NCI-H1105 treated with DMSO at 0.1 percent for 48 hours (cell line): ENCODE data around the gene TUBA3D.
"Not testable (repeated sequence)": the region's sequence is repeated elsewhere in the genome, so short reads cannot be mapped to it uniquely, and the experiment has no call there.

ENCODE experiments used
- DNase-seq: peaks from one replicate; lab custom pipeline; 2025; lab: John Stamatoyannopoulos, UW

TUBA3D gene

DNA sequence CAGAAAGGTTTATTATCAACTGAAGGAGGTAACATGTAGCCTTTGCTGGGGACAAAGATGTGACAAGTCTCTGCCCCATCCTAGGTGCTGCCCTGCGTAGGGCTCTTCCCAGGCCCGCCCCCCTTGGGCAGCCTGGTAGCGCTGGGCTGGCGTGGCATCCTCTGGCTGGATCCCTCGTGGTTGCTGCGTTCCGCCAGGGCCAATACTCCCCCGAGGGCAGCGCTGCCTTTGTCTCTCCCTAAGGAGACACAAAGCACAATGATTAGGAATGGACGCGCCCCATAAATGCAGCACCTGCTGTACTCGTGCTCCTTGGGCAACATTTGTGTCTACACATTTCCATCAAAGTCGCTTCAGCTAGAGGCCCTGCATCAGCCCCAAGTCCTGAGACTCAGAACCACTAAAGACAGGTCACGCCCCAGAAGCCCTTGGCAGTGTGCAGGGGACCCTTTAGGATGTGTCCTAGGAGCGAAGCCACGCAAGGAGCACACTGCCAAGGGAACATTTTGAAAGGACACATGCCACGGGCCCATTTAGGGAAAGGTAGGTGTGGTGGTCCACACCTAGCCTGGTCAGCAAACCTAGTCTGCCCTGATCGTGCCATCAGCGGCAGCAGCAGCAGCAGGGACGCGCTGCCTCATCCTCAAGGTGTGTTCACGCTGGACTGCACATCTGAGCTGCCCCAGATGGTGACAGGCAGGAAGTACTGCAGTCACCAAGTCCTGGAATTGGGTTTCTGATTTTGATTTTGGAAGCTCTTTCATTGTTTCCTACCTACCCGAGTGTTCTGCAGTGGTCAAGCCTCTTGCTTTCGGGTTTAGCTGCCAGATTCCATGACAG lies 8.3 kb downstream of the TUBA3D start:
- DNase-seq, result not testable (repeated sequence)

GRCh38 chr2:131484906-131485460 lies 9.1 kb downstream of the TUBA3D start:
- not testable (repeated sequence) for DNase-seq

GRCh38 chr2:131486201-131486902 lies 10.4 kb downstream of the TUBA3D start:
- DNase-seq, result not testable (repeated sequence)

DNA sequence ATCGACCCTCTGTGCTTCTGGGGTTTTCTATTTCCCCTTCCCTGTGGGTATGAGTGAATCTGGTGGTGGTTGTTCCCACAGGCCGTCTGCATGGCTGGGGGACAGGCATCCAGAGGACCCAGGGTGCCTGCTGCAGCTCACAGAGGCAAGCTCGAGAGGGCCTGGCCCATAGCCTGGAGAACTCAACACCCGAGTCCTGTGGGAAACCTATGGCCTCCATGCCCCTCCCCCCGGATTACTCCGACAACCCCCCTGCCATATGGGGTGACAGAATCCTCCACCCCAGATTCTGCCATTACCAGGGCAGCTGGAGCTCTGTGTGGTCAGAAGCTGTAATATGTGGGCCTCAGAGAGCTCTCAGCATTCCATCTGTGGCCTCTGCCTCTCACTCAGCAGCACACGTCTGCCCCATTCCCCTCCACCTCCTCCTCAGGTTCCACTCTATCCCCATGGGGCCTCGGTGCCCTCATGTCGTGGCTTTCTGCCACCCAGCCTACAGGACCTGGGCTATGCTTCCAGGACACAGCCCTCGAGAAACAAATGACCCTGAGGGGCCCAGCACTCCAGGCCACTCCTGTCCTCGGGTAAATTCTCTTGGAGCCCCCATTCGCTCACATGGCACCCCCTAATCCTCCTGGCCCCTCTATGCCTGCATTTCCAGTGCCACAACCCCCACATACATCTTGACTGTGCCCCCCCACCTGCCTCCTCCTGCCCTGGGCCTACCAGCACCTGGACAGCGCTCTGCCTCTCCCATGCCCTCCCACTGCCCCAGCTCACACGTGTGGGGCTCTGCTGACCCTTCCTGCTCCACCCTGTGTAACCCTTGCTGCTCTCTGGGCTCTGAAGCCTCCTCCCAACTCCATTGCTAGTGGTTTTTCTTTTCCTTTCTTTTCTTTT lies 12.6 kb downstream of the TUBA3D start:
- no peak for DNase-seq

DNA sequence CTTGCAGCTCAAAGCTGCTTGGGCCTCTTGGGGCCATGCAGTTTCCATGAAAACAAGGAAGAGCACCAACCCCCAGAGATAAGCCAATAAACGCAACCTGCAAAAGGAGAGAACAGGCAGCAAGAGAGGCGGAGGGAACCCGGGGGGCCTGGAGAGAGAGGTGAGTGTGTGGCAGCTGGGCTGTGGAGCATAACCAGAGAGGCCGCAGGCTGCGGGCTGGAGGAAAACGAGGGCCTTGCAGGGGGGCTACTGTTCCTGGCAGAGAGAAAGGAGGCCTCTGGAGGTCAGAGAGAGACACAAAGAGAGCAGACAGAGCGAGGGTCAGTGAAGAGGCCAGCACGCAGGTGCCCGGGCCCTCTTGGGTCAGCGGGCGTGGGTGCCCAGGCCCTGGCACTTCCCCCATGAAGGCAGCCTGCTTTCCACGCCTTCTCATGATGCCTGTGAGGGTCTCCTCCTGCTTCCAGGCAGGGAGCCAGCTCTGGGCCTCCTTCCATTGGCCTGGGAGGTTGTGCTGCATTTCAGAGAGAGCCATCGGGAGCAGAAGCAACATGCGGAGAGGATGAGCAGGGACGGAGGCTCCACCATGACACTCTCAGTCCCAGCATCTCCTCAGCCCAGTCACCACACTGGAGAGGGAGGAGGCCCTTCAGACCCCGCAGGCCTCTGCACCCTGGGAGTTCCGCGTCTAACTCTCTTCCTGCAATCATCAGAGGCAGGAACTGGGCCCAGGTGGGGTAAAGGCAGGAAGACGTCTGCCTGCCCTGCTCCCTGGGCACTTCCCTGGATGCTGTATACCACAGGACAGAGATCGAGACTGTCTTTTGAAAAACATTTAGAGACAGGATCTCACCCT lies 14.9 kb downstream of the TUBA3D start:
- DNase-seq, result not testable (repeated sequence)

GRCh38 chr2:131491469-131491836 lies 15.5 kb downstream of the TUBA3D start:
- not testable (repeated sequence) for DNase-seq

- DNase-seq, result not testable (repeated sequence)
Observed at GRCh38 chr2:131492015-131492417, 16.1 kb downstream of the TUBA3D start, which contains the start of gene MZT2A. Gene MZT2A (minus strand): TSS chr2:131492397. CDS start chr2:131492376, 21 bp downstream.

GRCh38 chr2:131492418-131493198 lies 16.7 kb downstream of the TUBA3D start:
- peak; percentile 92 for DNase-seq

GRCh38 chr2:131493199-131493968 lies 17.5 kb downstream of the TUBA3D start:
- no peak for DNase-seq

DNA sequence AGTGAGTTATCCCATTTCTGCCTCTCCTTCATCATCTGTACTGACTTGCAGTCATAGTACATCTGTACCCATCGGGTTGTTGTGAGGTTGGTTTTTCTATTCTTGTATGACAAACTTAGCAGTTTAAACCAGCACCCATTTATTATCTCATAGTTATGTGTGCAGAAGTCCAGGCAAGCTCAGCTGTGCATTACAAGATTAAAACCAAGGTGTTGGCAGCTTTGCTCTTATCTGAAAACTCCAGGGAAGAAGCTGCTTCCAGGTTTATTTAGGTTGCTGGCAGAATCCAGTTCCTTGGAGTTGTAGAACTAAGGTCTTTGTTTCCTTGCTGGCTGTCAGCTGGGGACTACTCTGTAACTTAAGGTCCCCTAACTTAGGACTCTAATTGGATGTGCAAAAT lies 19.6 kb downstream of the TUBA3D start:
- DNase-seq, result not testable (repeated sequence)

GRCh38 chr2:131498321-131498973 lies 22.5 kb downstream of the TUBA3D start:
- DNase-seq, result not testable (repeated sequence)

DNA sequence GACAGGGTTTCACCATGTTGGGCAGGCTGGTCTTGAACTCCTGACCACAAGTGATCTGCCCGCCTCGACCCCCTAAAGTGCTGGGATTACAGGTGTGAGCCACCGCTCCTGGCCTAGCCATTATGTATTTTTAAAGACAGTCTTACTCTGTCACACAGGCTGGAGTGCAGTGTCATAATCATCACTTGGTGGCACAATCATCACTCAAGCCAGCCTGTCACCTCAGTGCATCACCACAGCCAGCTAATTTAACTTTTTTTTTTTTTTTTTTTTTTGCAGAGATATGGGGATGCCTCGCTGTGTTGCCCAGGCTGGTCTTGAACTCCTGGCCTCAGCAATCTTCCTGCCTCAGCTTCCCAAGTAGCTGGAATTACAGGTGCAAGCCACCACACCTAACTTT lies 27.7 kb downstream of the TUBA3D start:
- not testable (repeated sequence) for DNase-seq

DNA sequence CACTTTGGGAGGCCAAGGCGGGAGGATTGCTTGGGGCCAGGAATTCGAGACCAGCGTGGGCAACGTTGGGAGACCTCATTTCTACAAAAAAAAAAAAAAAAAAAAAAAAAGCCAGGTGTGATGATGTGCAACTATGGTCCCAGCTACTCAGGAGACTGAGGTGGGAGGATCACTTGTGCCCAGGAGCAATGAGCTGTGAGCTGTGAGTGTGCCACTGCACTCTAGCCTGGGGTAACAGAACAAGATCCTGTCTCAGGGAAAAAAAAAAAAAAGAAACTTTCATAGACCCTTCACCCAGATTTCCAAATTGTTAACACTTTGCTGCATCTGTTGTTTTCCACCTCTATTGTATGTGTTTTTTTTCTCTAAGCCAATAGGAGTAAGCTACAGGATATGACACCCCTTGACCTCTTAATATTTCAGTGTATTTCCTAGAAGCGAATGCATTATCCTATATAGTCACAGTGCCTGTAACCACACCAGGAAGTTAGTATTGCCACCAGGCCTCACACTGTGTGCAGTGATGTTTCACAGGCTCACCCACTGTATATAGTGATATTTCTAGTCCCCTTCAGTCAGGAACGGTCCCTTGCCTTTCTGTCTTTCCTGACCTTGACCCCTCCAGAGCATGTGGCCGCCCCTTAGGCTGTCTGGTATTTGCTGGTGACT lies 28.3 kb downstream of the TUBA3D start:
- DNase-seq, result not testable (repeated sequence)

DNA sequence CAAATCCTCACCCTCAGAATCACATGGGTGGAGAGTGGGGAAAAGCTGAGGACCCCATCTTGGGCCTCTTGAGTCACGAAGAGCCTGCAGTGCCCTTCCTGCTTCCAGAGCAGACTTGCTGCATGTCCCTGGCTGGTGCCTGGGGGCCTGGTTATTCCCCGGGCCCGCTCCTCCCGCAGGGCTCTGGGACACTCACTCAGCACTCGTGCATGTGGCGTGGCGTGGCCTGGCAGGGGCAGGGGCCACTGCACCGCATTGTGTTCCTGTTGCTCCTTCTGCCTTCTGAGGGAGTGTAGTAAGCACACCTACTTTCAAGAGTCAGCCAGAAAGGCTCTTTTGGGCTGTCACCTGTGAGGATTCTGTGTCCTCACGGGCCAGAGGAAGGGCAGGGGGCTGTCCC lies 33.7 kb downstream of the TUBA3D start:
- DNase-seq, result no peak

DNA sequence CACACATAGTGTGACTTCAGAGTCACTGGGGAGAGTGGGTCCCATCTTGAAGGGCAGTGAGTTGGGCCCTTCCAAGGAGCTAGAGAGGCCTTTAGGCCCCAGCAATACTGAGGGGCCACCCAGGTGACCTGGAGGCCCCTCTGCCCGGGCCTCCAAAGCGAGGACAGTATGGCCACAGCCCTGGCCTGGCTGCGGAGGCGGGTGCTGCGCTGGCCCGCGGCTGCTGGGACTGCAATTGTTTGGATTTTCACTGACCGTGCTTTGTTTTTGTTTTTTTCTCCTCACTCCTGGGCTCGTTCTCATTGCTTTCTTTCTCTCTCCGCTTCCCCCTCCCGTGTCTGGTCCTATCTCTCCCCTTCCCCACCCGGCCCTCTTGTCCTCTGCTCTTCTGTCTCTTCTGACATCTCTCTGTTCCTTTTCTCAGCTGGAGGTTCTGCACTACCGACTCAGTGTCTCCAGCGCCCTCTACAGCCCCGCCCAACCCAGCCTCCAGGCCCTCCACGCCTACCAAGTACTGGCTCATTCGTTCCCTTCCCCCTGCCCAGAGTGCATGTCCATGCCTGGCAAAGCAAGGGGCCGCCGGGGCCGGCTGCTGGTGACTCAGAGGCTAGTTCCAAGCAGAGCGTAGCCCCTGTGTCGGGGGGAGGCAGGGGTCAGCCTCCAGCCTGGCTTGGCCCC lies 35.5 kb downstream of the TUBA3D start:
- not testable (repeated sequence) for DNase-seq

- DNase-seq, result not testable (repeated sequence)
Observed at GRCh38 chr2:131511969-131512870, 36.3 kb downstream of the TUBA3D start.
